AG04449 (cell line): ENCODE data around the gene ACSL1.

Experiments
- CTCF ChIA-PET: fragments of 350-600 bp; formaldehyde crosslinking; extraction: SDS; loops from one replicate; lab custom pipeline; 2021; ENCODE audit warnings: antibody characterized with exemption; lab: Yijun Ruan, JAX
- POLR2A ChIA-PET: fragments of 400-600, 350-600 bp; formaldehyde crosslinking; extraction: SDS; loops from one replicate; lab custom pipeline; 2020; ENCODE audit warnings: antibody characterized with exemption, inconsistent platforms; lab: Yijun Ruan, JAX
- DNase-seq: peaks from one replicate; pipeline ENCODE4 v3.0.0-alpha.2; 2010; ENCODE audit warnings: low read depth, low spot score
- H3K4me3 ChIP-seq: 2 replicates; pipeline ENCODE4 v1.5.1; 2011; ENCODE audit warnings: low read depth, mild to moderate bottlenecking, control low read depth, low read length
- TF ChIP-seq, protein P1 (sequence below): IDR thresholded peaks from one replicate; pipeline ENCODE4 v1.5.1; 2011; ENCODE audit warnings: mild to moderate bottlenecking, moderate library complexity, low read length, control low read depth, inconsistent platforms; ENCODE audit not compliant: insufficient read depth; ENCODE audit errors: missing control alignments

Gene ACSL1

GRCh38 chr4:184806229-184806550, 19.6 kb downstream of the ACSL1 start:
- TF ChIP-seq, protein P1, sequence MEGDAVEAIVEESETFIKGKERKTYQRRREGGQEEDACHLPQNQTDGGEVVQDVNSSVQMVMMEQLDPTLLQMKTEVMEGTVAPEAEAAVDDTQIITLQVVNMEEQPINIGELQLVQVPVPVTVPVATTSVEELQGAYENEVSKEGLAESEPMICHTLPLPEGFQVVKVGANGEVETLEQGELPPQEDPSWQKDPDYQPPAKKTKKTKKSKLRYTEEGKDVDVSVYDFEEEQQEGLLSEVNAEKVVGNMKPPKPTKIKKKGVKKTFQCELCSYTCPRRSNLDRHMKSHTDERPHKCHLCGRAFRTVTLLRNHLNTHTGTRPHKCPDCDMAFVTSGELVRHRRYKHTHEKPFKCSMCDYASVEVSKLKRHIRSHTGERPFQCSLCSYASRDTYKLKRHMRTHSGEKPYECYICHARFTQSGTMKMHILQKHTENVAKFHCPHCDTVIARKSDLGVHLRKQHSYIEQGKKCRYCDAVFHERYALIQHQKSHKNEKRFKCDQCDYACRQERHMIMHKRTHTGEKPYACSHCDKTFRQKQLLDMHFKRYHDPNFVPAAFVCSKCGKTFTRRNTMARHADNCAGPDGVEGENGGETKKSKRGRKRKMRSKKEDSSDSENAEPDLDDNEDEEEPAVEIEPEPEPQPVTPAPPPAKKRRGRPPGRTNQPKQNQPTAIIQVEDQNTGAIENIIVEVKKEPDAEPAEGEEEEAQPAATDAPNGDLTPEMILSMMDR, result no peak
- ChIA-PET CTCF (no interaction called here), POLR2A (no interaction called here)
- no peak for DNase-seq
- H3K4me3 ChIP-seq, result no peak overlapping the region

DNA sequence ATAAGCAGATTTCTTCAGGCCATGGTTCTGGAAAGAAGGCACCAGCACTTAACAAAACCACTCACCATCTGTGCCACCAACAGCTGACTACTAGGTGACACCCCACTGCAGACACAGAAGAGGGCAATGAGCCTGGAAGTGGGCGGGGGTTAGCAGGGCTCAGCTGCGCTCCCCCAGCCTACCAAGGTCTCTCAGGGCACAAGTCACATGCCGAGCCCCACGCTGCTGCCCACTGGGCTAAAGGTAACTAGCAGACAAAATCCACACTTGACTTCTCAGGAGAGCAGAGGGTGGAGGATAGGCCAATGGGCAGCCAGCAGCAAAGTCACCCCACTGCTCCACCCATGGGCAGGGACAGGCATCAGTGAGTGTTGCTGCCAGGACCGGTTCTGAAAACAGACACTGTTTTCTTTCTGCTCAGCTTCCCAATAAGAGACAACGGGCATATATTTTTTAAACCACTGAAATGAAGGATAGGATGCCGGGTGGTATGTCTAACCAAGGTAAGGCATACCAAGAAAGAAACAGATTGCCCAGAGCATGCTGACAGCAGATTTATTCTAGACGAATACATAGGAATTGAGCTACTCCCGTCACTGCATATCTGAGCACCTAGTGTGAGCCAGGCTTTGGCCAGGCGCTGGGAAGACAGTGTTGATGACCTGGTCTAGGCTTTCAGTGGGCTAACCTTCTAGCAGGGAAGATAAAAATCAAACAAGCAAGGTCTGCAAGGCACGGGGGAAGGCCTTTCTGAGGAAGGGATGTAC, 20.1 kb downstream of the ACSL1 start:
- ChIA-PET CTCF (interaction anchor here (0.6 kb wide), 1 partner anchor 14 kb away, joined by 3 read pairs; no protein-coding TSS in a partner anchor), POLR2A (no interaction called here)
- DNase-seq, result no peak
- TF ChIP-seq, protein P1, result no peak
- H3K4me3 ChIP-seq, result no peak overlapping the region

DNA sequence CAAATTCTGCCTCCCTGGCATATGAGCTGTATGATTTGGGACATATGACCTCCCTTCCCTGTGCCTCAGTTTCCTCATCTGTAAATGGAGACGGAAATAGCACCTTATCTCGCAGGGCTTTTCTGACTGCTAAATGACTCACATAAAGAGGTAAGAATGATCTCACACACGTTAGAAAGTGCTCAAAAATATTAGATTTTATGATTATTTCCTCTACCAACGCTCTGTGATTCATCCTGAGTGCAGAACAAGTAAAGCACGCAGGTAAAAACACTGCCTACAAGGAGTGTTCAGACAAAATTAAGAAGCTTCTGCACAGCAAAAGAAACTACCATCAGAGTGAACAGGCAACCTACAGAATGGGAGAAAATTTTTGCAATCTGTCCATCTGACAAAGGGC, 21.1 kb downstream of the ACSL1 start:
- CTCF ChIA-PET, result no interaction called here
- POLR2A ChIA-PET, result no interaction called here

DNA sequence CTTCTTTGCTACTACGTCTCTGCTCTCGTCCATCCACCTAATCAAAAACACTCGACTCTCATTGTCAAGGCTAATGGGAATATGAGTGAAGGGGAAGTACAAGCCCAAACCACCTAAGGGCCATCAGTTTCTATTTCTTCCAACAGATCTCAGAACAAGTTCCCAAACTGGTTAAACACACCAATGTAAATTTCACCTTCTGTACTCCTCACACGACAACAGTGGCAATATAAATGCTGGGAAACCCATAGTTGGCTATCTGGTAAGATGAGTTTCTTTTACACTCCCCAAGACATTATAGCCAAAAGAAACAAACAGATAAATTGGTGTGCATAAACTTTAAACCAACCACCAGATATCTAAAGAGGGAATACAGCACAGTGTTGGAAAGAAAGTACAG, 21.9 kb downstream of the ACSL1 start:
- POLR2A ChIA-PET, result no interaction called here
- DNase-seq, result no peak
- no peak overlapping the region for H3K4me3 ChIP-seq
- CTCF ChIA-PET, result no interaction called here
- TF ChIP-seq, protein P1, result no peak

More for the DNA sequence above, 21.1 kb downstream of the ACSL1 start:
- no peak overlapping the region for H3K4me3 ChIP-seq
- TF ChIP-seq, protein P1, result no peak
- no peak for DNase-seq

- CTCF ChIA-PET, result no interaction called here
- POLR2A ChIA-PET, result no interaction called here
- no peak for DNase-seq
- no peak overlapping the region for H3K4me3 ChIP-seq
- TF ChIP-seq, protein P1, result no peak
Observed at GRCh38 chr4:184803133-184803532, 22.6 kb downstream of the ACSL1 start.

GRCh38 chr4:184802697-184803015, 23.1 kb downstream of the ACSL1 start:
- H3K4me3 ChIP-seq, result no peak overlapping the region
- DNase-seq, result no peak
- ChIA-PET CTCF (no interaction called here), POLR2A (no interaction called here)
- TF ChIP-seq, protein P1, result no peak
